Esophagus muscularis mucosa (tissue), 3 donors: ENCODE data around the gene KRTAP3-3.

Source experiments
- CTCF ChIP-seq, 3 experiments: fragments of 200-600 bp in 2 of 3; fragments of 450-650 bp in 1 of 3; sonication (generic) in 2 of 3; IDR thresholded peaks; one replicate each; pipeline ENCODE4 v1.5.1; 2017 to 2019; ENCODE audit warnings: antibody characterized with exemption in 3 of 3, mild to moderate bottlenecking in 2 of 3, moderate library complexity in 1 of 3
- POLR2AphosphoS5 ChIP-seq, 2 donors: sonication (generic); formaldehyde crosslinking; IDR thresholded peaks; one replicate each; pipeline ENCODE4 v1.6.1; 2017; ENCODE audit warnings: antibody characterized with exemption in 2 of 2

- TF ChIP-seq POLR2AphosphoS5 (IDR thresholded peaks at IDR 0.05) (no peak), CTCF (IDR thresholded peaks at IDR 0.05) (no peak)
Measured at GRCh38 chr17:41018541-41018940, 24.6 kb upstream of the KRTAP3-3 start.
